AG04449 (cell line): ENCODE measurements around the gene RASIP1.

ENCODE experiments used
- CTCF ChIA-PET: fragments of 350-600 bp; formaldehyde crosslinking; extraction: SDS; loops from one replicate; lab custom pipeline; 2021; ENCODE audit warnings: antibody characterized with exemption; lab: Yijun Ruan, JAX
- POLR2A ChIA-PET: fragments of 400-600, 350-600 bp; formaldehyde crosslinking; extraction: SDS; loops from one replicate; lab custom pipeline; 2020; ENCODE audit warnings: antibody characterized with exemption, inconsistent platforms; lab: Yijun Ruan, JAX
- DNase-seq: peaks from one replicate; pipeline ENCODE4 v3.0.0-alpha.2; 2010; ENCODE audit warnings: low read depth, low spot score
- H3K4me3 ChIP-seq: 2 replicates; pipeline ENCODE4 v1.5.1; 2011; ENCODE audit warnings: low read depth, mild to moderate bottlenecking, control low read depth, low read length
- TF ChIP-seq, protein P1 (sequence below): IDR thresholded peaks from one replicate; pipeline ENCODE4 v1.5.1; 2011; ENCODE audit warnings: mild to moderate bottlenecking, moderate library complexity, low read length, control low read depth, inconsistent platforms; ENCODE audit not compliant: insufficient read depth; ENCODE audit errors: missing control alignments

The RASIP1 gene

DNA sequence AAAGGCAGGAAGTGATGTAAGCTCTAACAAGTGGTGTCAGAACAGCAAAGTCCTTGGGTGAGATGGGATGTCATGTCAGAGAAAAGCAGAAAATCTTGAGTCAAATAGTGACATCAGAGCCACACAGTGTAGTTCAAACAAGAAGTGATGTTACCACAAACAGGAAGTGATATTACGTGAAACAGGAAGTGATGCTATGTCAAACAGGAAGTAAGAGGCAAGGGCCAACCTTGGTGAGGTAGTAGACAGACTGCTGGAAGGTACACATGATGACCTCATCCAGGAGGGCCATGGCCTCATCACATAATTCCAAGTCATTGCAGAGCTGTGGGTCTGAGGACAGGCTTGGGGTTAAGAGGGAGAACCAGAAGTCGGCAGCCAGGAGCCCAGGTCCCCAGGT, 13.9 kb downstream of the RASIP1 start:
- H3K4me3 ChIP-seq = no peak overlapping the region
- no peak for DNase-seq
- TF ChIP-seq, protein P1, sequence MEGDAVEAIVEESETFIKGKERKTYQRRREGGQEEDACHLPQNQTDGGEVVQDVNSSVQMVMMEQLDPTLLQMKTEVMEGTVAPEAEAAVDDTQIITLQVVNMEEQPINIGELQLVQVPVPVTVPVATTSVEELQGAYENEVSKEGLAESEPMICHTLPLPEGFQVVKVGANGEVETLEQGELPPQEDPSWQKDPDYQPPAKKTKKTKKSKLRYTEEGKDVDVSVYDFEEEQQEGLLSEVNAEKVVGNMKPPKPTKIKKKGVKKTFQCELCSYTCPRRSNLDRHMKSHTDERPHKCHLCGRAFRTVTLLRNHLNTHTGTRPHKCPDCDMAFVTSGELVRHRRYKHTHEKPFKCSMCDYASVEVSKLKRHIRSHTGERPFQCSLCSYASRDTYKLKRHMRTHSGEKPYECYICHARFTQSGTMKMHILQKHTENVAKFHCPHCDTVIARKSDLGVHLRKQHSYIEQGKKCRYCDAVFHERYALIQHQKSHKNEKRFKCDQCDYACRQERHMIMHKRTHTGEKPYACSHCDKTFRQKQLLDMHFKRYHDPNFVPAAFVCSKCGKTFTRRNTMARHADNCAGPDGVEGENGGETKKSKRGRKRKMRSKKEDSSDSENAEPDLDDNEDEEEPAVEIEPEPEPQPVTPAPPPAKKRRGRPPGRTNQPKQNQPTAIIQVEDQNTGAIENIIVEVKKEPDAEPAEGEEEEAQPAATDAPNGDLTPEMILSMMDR = no peak
- CTCF ChIA-PET = interaction anchor here (0.9 to 1.0 kb wide), 2 partner anchors 9 to 10 kb away, joined by 3 read pairs; no protein-coding TSS in a partner anchor
- POLR2A ChIA-PET = no interaction called here

GRCh38 chr19:48724796-48725753, 15.3 kb downstream of the RASIP1 start:
- ChIA-PET POLR2A (interaction anchor here (0.5 to 0.8 kb wide), 3 partner anchors 9 to 59 kb away, joined by 3 to 4 read pairs (median 3); no protein-coding TSS in a partner anchor), CTCF (interaction anchor here (0.7 to 2.2 kb wide), 7 partner anchors 10 to 70 kb away, joined by 3 to 10 read pairs (median 4); no protein-coding TSS in a partner anchor)
- DNase-seq = peak; percentile 23
- H3K4me3 ChIP-seq = no peak overlapping the region
- TF ChIP-seq, protein P1 = no peak

GRCh38 chr19:48722196-48722708, 18.2 kb downstream of the RASIP1 start:
- ChIA-PET CTCF (no interaction called here), POLR2A (no interaction called here)
- TF ChIP-seq, protein P1 = no peak
- DNase-seq = no peak
- H3K4me3 ChIP-seq = no peak overlapping the region

- TF ChIP-seq, protein P1 = no peak
- CTCF ChIA-PET = interaction anchor here (0.8 kb wide), 1 partner anchor 46 kb away, joined by 5 read pairs; no protein-coding TSS in a partner anchor
- H3K4me3 ChIP-seq = peak overlapping the region; percentile 81
- DNase-seq = peak; percentile 93
- POLR2A ChIA-PET = interaction anchor here (0.5 to 1.1 kb wide), 4 partner anchors 56 to 154 kb away, joined by 3 read pairs; partner anchors contain the start of gene SPHK2
Observed at GRCh38 chr19:48720613-48721296, 19.7 kb downstream of the RASIP1 start.

GRCh38 chr19:48720251-48720612, 20.2 kb downstream of the RASIP1 start:
- ChIA-PET POLR2A (interaction anchor here (0.9 to 1.1 kb wide), 2 partner anchors 97 to 101 kb away, joined by 3 read pairs; partner anchors contain the start of gene SPHK2), CTCF (interaction anchor here (0.8 kb wide), 1 partner anchor 45 kb away, joined by 5 read pairs; no protein-coding TSS in a partner anchor)
- H3K4me3 ChIP-seq = peak overlapping the region; percentile 81
- TF ChIP-seq, protein P1 = no peak
- no peak for DNase-seq
